Colonic mucosa (tissue), 4 donors: ENCODE results near the gene ZNF408. TPM values are rescaled to one million over a fixed set of nuclear protein-coding genes. Genes with fewer than 3 reads are reported as not detected.

Source experiments
- DNase-seq: peaks from one replicate; pipeline ENCODE4 v3.0.0-alpha.2; 2020
- H3K27ac ChIP-seq: fragments of 200-600 bp; one replicate; pipeline ENCODE4 v1.8.0; 2021
- H3K27me3 ChIP-seq: fragments of 200-600 bp; one replicate; pipeline ENCODE4 v1.8.0; 2021
- H3K36me3 ChIP-seq: fragments of 200-600 bp; one replicate; pipeline ENCODE4 v1.8.0; 2021
- H3K4me1 ChIP-seq: fragments of 200-600 bp; one replicate; pipeline ENCODE4 v1.8.0; 2021; ENCODE audit warnings: mild to moderate bottlenecking
- H3K4me3 ChIP-seq: fragments of 200-600 bp; one replicate; pipeline ENCODE4 v1.8.0; 2021
- H3K9ac ChIP-seq, 2 donors: one replicate each; pipeline ENCODE4 v1.7.0; 2013; ENCODE audit warnings: control low read depth in 2 of 2, low read depth in 2 of 2, low read length in 2 of 2
- H3K9me3 ChIP-seq: fragments of 200-600 bp; one replicate; pipeline ENCODE4 v1.8.0; 2021
- CTCF ChIP-seq: fragments of 200-600 bp; IDR thresholded peaks from one replicate; pipeline ENCODE4 v1.8.0; 2022; ENCODE audit warnings: antibody characterized with exemption, mild to moderate bottlenecking
- intact Hi-C: fragments of 100-400 bp; cut with DNase I; formaldehyde crosslinking; loops from one replicate; pipeline ENCODE4 v1.14.1; 2022
- total RNA-seq, 2 donors: library from RNA; stranded (reverse); fragmentation: NEBNext Ultra II Directional in 1 of 2; extraction: Animal tissue kit (Norgen Biotek cat#: 25700) in 1 of 2; gene quantifications; one replicate each; pipeline ENCODE4 v1.2.1, GENCODE V29; 2021
- donor health status: healthy.
- donor health status: DM: no; HTN: no; CAD: no.
- donor health status: DM: no; HTN: no; CAD: no.

ZNF408 gene
- 10 to 100 TPM; 11.7 to 15.5 TPM for total RNA-seq

DNA sequence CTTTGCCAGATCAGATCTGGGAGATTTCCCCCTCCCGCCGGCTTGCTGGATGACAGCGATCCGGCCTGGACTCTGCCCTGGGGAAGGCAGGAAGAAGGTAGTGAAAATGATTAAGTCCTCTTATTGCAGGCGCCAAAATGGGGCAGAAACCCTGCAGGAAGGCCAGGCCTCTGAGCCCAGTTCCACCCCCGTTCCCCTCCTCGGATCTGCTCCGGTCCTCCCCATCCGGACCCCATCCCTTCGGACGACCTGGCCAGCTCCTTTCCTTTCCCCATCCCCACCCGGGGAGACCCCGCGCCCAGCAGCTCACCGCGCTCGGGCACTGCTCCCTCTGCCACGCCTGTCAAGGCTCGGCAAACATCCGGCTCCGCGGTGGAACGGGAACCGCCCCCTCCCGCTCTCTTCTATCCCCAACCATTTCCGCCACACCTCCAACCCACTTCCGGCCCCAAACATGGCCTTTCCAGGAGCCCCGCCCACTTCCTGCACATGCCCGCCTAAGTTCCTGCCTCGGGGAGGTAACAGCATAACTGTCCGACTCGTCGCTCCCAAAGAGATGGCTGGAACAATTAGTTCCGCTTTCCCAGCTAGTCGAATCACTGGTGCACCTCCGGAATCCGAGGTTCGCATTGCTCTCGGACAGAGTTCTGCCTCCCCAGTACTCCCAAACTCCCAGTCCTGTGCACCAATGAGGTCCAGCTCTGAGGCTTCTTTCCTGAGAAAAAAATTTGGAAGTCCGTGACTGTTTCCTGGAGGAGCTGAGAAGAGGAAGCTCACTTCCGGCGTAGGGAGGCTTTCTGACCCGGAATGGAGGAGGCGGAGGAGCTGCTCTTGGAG lies at the start of gene ZNF408, which contains the start of gene ARHGAP1:
TSS of gene ZNF408 (plus strand) at position 791 of the 837 bp plus-strand sequence. CDS start at position 808, 17 bp downstream.
TSS of gene ARHGAP1 (minus strand) at position 379 of the 837 bp plus-strand sequence. CDS start 4,512 bp downstream, outside the sequence.
- TF ChIP-seq CTCF: no peak
- H3K36me3 ChIP-seq: peaks cover 32% of the 10 kb centered on the region
- intact Hi-C loops: no loop called here

GRCh38 chr11:46655631-46656030 lies 45.2 kb upstream of the ZNF408 start:
- Histone ChIP-seq H3K4me3 (no peak overlapping the region), H3K36me3 (peaks cover 28% of the 10 kb centered on the region), H3K27ac (no peak overlapping the region), H3K9ac (no peak overlapping the region), H3K4me1 (no peaks in the 10 kb centered on the region), H3K9me3 (no peaks in the 10 kb centered on the region), H3K27me3 (no peaks in the 10 kb centered on the region)
- no peak for DNase-seq
- intact Hi-C loops: no loop called here
- no peak for TF ChIP-seq CTCF

More for the DNA sequence above, at the start of gene ZNF408, which contains the start of gene ARHGAP1:
- Histone ChIP-seq H3K4me3 (peak within 1 kb of the TSS; percentile 98), H3K9ac (peak within 1 kb of the TSS; percentile 83 to 95), H3K9me3 (no peaks in the 10 kb centered on the region), H3K4me1 (peaks cover 11% of the 10 kb centered on the region), H3K27me3 (no peaks in the 10 kb centered on the region), H3K27ac (peak within 1 kb of the TSS; percentile 93)
- DNase-seq: peak; percentile 100

DNA sequence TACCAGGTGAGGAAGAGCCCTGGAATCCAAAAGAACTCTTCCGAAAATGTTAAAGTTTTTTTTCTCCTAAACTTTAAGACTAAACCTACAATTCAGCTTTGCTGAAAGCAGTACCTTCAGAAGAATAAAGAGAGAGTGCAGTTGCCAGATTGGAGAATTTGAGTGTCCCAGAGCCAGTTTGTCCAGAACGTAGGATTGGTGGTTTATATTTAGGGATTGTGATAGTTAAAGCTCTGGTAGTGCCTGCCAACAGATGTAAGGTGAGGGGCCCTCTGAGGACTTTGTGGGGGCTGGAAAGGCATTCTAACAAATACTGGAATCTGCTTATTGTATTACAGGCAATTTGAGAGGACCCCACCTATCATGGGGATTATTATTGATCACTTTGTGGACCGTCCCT lies 43.6 kb upstream of the ZNF408 start:
- H3K9me3 ChIP-seq: no peaks in the 10 kb centered on the region

GRCh38 chr11:46658259-46658658 lies 42.6 kb upstream of the ZNF408 start:
- DNase-seq: no peak
- Histone ChIP-seq H3K27ac (no peak overlapping the region), H3K36me3 (peaks cover 19% of the 10 kb centered on the region), H3K9ac (no peak overlapping the region), H3K27me3 (no peaks in the 10 kb centered on the region), H3K9me3 (no peaks in the 10 kb centered on the region), H3K4me3 (no peak overlapping the region), H3K4me1 (no peaks in the 10 kb centered on the region)
- intact Hi-C loops: no loop called here
- TF ChIP-seq CTCF: no peak

More for the DNA sequence above, 43.6 kb upstream of the ZNF408 start:
- no peak overlapping the region for H3K27ac ChIP-seq
- DNase-seq: no peak
- no peaks in the 10 kb centered on the region for H3K27me3 ChIP-seq
- intact Hi-C loops: no loop called here
- no peaks in the 10 kb centered on the region for H3K4me1 ChIP-seq
- no peak overlapping the region for H3K4me3 ChIP-seq
- no peak overlapping the region for H3K9ac ChIP-seq
- TF ChIP-seq CTCF: no peak
- peaks cover 20% of the 10 kb centered on the region for H3K36me3 ChIP-seq

DNA sequence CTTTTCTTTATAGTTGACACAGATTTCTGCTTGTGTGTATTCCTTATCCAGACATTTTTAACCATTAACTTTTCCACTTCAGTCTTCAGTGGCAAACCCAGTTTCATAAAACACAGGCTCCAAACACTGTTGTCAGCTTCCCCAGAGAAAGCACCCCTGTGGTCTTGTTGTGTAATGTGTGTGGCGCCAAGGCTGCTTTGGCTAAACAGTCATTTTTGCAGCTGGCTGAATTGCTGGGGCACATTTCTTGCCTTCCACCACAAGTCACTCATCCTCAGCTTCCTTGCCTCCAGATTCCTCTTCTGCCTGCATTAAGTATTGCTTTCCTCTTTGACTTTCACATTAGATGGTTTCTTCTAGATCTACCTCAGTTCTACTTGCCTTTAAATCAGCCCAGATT lies 40.9 kb upstream of the ZNF408 start:
- H3K27me3 ChIP-seq: no peaks in the 10 kb centered on the region
- no peaks in the 10 kb centered on the region for H3K9me3 ChIP-seq
- H3K27ac ChIP-seq: no peak overlapping the region
- peaks cover 19% of the 10 kb centered on the region for H3K36me3 ChIP-seq
- TF ChIP-seq CTCF: no peak
- DNase-seq: no peak
- H3K9ac ChIP-seq: no peak overlapping the region
- no peak overlapping the region for H3K4me3 ChIP-seq
- intact Hi-C loops: no loop called here
- no peaks in the 10 kb centered on the region for H3K4me1 ChIP-seq
